Suprapubic skin (tissue), 4 donors: ENCODE results near the gene KLF4.

Source experiments
- EP300 ChIP-seq: sonication (generic); formaldehyde crosslinking; IDR thresholded peaks from one replicate; pipeline ENCODE4 v1.6.1; 2017; ENCODE audit warnings: antibody characterized with exemption
- POLR2A ChIP-seq, 2 donors: fragments of 450-650 bp; IDR thresholded peaks; one replicate each; pipeline ENCODE4 v1.6.1; 2017; ENCODE audit warnings: antibody characterized with exemption in 2 of 2, mild to moderate bottlenecking in 2 of 2, moderate library complexity in 2 of 2
- POLR2AphosphoS5 ChIP-seq, 3 donors: sonication (generic); formaldehyde crosslinking; IDR thresholded peaks; one replicate each; pipeline ENCODE4 v1.6.1; 2017; ENCODE audit warnings: antibody characterized with exemption in 3 of 3
- TF ChIP-seq, protein P1 (sequence below), 2 donors: fragments of 200-600 bp in 1 of 2; fragments of 450-650 bp in 1 of 2; sonication (generic) in 1 of 2; IDR thresholded peaks; one replicate each; pipeline ENCODE4 v1.5.1; 2016 to 2019; ENCODE audit warnings: antibody characterized with exemption in 2 of 2, mild to moderate bottlenecking in 1 of 2, moderate library complexity in 1 of 2

DNA sequence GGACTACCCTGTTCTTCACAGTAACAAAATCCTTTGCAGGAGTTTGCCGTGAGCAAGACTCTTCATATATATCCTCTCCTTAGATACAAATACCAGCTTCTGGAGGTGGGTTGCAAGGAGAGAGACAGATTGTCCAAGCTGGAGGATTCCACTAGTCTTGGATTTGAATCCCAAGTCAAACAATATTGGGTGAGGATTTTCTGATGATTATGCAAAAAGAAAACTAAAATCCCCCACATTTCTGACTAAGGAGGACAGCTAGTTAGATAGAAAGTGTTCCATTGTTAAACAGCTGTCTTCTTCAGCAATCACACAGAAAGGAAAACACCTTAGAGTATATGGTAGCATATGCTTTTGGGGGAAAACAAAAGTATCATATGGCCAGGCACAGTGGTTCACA lies 54.2 kb downstream of the KLF4 start:
- TF ChIP-seq POLR2AphosphoS5 (IDR thresholded peaks at IDR 0.05) = no peak
- TF ChIP-seq, protein P1, sequence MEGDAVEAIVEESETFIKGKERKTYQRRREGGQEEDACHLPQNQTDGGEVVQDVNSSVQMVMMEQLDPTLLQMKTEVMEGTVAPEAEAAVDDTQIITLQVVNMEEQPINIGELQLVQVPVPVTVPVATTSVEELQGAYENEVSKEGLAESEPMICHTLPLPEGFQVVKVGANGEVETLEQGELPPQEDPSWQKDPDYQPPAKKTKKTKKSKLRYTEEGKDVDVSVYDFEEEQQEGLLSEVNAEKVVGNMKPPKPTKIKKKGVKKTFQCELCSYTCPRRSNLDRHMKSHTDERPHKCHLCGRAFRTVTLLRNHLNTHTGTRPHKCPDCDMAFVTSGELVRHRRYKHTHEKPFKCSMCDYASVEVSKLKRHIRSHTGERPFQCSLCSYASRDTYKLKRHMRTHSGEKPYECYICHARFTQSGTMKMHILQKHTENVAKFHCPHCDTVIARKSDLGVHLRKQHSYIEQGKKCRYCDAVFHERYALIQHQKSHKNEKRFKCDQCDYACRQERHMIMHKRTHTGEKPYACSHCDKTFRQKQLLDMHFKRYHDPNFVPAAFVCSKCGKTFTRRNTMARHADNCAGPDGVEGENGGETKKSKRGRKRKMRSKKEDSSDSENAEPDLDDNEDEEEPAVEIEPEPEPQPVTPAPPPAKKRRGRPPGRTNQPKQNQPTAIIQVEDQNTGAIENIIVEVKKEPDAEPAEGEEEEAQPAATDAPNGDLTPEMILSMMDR (IDR thresholded peaks at IDR 0.05) = no peak
- no peak for TF ChIP-seq POLR2A (IDR thresholded peaks at IDR 0.05)
- TF ChIP-seq EP300 = no peak
